ENCODE measurements around the gene GDPD3. TPM values are rescaled to one million over a fixed set of nuclear protein-coding genes. Genes with fewer than 3 reads are reported as not detected.
A peak's percentile ranks its signal among the peaks of the same experiment; 100 is the strongest.

The GDPD3 gene
- total and polyA plus RNA-seq, 2 experiments from 2014 or later = 0.94 to 1.4 TPM

- Mint-ChIP-seq H3K27ac (no peak overlapping the region), H3K4me3 (no peak overlapping the region), H3K36me3 (ENCODE audit: low read depth) (peaks cover 50% of the 10 kb centered on the region), H3K9me3 (no peaks in the 10 kb centered on the region; the same call in 2 of the 3 replicates), H3K4me1 (peaks cover 8% of the 10 kb centered on the region; the same call in 2 of the 3 replicates), H3K27me3 (ENCODE audit: insufficient read depth, low read depth, poor library complexity) (peaks cover 19% of the 10 kb centered on the region)
- peaks cover under 1% of the 10 kb centered on the region for H3K36me3 ChIP-seq (ENCODE audit: insufficient read depth)
- peaks cover 4% of the 10 kb centered on the region; the same call in 1 of the 2 replicates for H4K20me1 ChIP-seq (replicated peaks; ENCODE audit: insufficient read depth)
- no peaks in the 10 kb centered on the region; the same call in 1 of the 2 replicates for H3K79me2 ChIP-seq (replicated peaks; ENCODE audit: insufficient read depth)
- TF ChIP-seq CTCF (conservative IDR thresholded peaks at IDR 0.05; ENCODE audit: low read depth in 2 of 2) (no peak), ZNF114 (CRISPR knock-in tag; IDR thresholded peaks at IDR 0.05) (no peak), ETS1 (IDR thresholded peaks at IDR 0.05) (no peak), EZH2phosphoT487 (IDR thresholded peaks at IDR 0.05; ENCODE audit: unreplicated experiment) (no peak)
- no peak overlapping the region for H3K4me3 ChIP-seq
- H3K27me3 ChIP-seq (ENCODE audit: insufficient read depth) = 0 out of 2 replicates have a peak, but pooled peaks cover 3% of the 10 kb centered on the region
- H3K4me1 ChIP-seq (ENCODE audit: insufficient read depth) = peaks cover 6% of the 10 kb centered on the region; the same call in 1 of the 2 replicates
- peak overlapping the region; percentile 32; the same call in 1 of the 2 replicates for H3K27ac ChIP-seq (ENCODE audit: low read depth)
- no peak overlapping the region for H3K4me2 ChIP-seq
- DNase-seq (ENCODE audit: low spot score) (no peak), ATAC-seq (no peak)
- no peak overlapping the region for H2AFZ ChIP-seq
- peaks cover 7% of the 10 kb centered on the region; the same call in 1 of the 2 replicates for H3F3A ChIP-seq (replicated peaks; ENCODE audit: low read depth)
- no peaks in the 10 kb centered on the region for H3K9me2 ChIP-seq (ENCODE audit: insufficient read depth)
Measured at GRCh38 chr16:30085820-30086219, 27.5 kb downstream of the GDPD3 start.

- peaks cover 5% of the 10 kb centered on the region for H3K79me2 ChIP-seq (replicated peaks; ENCODE audit: insufficient read depth)
- no peaks in the 10 kb centered on the region for H3K9me2 ChIP-seq (ENCODE audit: insufficient read depth)
- H2AFZ ChIP-seq = no peak overlapping the region
- no peak overlapping the region for H3K4me2 ChIP-seq
- H3K27ac ChIP-seq (ENCODE audit: low read depth) = peak overlapping the region; percentile 32; the same call in 1 of the 2 replicates
- H3K4me1 ChIP-seq (ENCODE audit: insufficient read depth) = peaks cover 6% of the 10 kb centered on the region; the same call in 1 of the 2 replicates
- H3F3A ChIP-seq (replicated peaks; ENCODE audit: low read depth) = peaks cover 4% of the 10 kb centered on the region; the same call in 1 of the 2 replicates
- peaks cover 4% of the 10 kb centered on the region for H4K20me1 ChIP-seq (replicated peaks; ENCODE audit: insufficient read depth)
- DNase-seq (ENCODE audit: low spot score) (no peak), ATAC-seq (no peak)
- H3K4me3 ChIP-seq = no peak overlapping the region
- Mint-ChIP-seq H3K27me3 (ENCODE audit: insufficient read depth, low read depth, poor library complexity) (peaks cover 19% of the 10 kb centered on the region), H3K27ac (no peak overlapping the region), H3K4me1 (peaks cover 4% of the 10 kb centered on the region; the same call in 2 of the 3 replicates), H3K4me3 (no peak overlapping the region), H3K36me3 (ENCODE audit: low read depth) (peaks cover 53% of the 10 kb centered on the region), H3K9me3 (no peaks in the 10 kb centered on the region; the same call in 2 of the 3 replicates)
- no peaks in the 10 kb centered on the region for H3K27me3 ChIP-seq (ENCODE audit: insufficient read depth)
- no peak for TF ChIP-seq CTCF (conservative IDR thresholded peaks at IDR 0.05; ENCODE audit: low read depth in 2 of 2)
- peaks cover 4% of the 10 kb centered on the region for H3K36me3 ChIP-seq (ENCODE audit: insufficient read depth)
Measured at GRCh38 chr16:30085247-30085646, 28.1 kb downstream of the GDPD3 start.
